Amniotic stem cell (primary cell): ENCODE measurements around the gene CASKIN2.

Experiments used
- DNase-seq: peaks from one replicate; lab custom pipeline; 2025; lab: John Stamatoyannopoulos, UW

The CASKIN2 gene

DNA sequence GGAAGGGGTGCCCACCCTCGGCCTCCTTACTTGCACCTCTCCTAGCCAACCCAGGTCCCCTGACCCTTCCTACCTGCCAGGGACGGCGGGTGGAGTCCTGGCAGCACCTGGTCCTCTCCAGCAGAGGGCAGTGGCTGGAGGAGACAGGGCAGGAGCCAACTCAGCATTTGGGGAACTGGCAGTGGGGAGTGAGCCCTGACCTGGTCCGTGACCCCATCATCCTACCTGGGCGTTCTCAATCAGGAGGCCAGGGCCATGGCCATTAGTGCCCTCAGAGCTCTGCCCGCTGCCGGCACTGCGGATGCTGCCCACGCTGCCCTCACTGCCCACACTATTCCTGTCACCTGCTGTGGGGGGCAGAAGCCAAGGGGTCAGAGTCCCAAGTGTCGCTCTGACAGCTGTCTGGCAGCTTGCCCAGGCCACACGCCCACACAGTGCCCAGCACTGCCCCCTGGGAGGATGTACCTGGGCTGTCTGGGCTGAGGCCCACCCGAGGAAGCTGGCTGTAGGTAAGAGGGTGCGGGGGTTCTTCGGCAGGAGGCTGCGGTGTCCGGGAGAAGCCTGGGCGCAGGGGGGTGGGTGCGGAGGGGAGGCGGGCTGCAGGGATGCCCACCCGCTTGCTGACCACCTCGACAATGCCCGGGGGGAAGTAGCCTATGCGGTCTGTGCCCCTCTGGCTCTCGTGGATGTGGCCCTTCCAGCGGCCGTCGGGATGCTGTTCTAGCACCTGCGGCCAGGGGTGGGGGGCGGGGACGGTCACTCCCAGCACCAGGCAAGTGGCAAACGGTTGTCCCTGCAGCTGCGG lies 10.8 kb downstream of the CASKIN2 start:
- DNase-seq: no peak

GRCh38 chr17:75503976-75504346 lies 11.4 kb downstream of the CASKIN2 start:
- no peak for DNase-seq

DNA sequence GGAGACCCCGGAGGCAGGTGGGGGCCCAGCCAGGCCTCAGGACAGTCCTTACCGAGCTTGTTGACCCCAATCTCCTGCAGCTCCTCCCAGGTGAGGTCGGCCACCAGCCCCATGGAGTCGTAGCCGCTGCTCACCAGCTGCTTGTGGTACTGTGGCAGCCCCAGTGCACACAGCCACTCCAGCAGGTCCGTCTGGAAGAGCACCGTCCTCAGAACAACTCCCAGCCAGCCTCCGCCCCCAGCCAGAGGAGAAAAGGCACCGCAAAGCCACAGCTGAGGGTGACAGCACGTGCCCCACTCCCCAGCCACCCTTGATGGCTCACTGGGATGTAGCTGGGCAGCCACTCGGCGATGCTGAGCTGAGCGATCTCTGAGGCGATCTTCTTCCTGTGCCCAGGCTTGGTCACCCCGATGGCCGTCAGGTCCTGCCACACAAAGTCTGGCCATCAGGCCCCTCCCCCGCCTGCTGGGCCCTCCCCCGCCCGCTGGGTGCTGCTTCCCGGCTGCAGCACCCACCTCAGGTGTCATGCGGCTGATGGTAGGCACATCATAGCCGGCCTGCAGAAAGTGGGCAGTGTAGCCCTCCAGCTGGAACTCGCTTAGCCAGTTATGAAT lies 11.9 kb downstream of the CASKIN2 start:
- DNase-seq: no peak

DNA sequence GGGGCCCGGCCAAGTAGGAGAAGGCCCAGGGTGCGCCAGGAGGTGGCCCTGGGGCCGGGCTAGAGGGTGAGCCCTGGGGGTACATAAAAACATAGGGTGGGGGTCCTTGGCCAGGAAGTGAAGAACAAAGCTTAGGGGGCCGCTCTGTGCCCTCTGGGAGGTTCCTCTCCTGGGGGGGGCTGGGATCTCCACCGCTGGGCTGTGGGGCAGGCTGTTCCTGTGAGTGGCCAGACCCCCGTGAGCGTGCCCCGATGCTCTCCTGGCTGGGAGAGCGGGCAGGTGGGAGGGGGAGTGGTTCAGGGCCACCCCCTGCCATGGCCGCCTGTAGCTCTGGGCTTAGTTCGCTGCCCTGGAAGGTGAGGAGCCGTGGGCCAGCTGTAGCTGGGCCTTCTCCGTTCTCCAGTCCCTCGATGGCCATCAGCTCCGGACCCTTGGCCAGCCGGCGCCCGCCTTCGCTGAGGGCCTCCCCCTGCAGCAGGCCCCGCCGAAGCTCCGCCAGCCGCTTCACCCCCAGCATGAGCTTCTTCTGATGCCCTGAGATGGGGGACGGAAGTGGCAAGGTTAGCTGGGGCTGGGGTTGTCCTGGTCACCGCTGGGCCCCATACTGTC lies 12.5 kb downstream of the CASKIN2 start:
- DNase-seq: no peak

GRCh38 chr17:75502072-75502720 lies 13.1 kb downstream of the CASKIN2 start:
- no peak for DNase-seq

GRCh38 chr17:75501378-75502071 lies 13.8 kb downstream of the CASKIN2 start:
- no peak for DNase-seq

DNA sequence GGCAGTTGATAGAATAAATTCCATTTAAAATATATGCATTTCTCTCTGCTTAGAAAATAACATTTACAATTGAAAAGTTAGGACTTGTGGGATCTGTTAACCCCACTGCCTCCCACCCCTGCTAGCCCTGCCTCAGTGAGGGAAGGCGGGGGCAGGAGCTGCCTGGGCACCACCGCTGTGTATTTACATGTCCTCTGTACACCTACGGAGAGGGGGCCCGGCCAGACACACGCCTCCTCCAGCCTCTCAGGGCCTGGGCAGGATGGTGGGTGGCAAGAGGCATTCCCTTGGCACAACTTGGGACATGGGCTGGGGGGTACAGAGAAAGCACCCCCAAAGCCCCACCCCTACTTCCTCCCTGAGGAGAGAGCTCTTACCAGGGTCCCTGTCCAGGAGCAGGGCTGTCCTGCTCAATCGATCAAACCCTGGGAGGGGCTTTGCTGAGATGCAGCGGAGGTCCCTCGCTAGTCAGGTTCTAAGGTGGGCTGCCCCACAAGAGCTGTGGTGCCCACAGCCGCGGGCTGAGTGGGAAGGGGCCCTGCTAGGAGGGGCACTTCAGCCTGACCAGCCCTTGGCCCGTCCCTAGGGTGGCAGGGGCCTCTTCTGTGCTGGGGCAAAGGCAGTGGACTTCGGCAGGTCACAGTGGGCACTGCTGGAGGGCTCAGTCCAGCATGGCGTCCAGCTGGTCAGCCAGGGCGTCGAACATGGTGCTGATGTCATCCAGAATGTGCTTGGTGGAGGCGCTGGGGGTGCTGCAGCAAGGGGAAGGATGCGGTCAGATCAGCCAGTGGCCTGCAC lies 14.7 kb downstream of the CASKIN2 start:
- DNase-seq: no peak

DNA sequence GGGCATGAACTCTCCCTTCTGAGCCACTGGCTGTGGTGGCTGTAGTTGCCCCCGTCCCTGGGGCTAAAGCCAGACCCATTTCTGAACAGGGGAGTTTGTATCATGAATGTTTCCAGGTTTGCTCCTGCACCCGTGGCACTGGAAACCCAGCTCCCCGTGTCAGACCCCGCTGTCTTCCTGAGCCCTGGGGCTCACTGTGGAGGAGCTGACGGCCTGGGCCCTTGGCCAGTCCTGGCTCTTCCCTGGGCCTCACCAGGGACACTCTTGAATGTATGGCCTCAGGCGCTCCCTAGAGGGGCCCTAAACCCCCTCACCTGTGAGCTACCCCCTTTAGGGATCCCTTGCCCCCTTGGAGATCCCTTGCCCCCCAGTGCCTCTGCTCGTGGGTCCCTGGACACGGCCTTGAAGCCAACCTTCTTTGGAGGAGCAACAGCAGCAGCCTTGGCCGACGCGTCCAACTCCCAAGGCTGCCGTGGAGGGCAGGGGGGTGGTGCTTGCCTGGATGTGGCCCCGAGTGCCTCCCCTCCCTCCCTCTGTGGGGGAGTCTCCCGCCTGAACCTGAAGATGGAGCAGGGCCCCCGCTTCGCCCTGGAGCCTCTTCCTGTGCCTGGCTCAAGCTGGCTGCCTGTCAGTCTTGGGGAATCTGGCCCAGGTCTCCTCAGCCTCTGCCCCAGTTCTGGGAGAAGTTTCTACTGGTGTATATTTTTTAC lies 15.9 kb downstream of the CASKIN2 start:
- no peak for DNase-seq

- DNase-seq: no peak
These were observed 16.6 kb downstream of the CASKIN2 start for GRCh38 chr17:75498726-75499213.

DNA sequence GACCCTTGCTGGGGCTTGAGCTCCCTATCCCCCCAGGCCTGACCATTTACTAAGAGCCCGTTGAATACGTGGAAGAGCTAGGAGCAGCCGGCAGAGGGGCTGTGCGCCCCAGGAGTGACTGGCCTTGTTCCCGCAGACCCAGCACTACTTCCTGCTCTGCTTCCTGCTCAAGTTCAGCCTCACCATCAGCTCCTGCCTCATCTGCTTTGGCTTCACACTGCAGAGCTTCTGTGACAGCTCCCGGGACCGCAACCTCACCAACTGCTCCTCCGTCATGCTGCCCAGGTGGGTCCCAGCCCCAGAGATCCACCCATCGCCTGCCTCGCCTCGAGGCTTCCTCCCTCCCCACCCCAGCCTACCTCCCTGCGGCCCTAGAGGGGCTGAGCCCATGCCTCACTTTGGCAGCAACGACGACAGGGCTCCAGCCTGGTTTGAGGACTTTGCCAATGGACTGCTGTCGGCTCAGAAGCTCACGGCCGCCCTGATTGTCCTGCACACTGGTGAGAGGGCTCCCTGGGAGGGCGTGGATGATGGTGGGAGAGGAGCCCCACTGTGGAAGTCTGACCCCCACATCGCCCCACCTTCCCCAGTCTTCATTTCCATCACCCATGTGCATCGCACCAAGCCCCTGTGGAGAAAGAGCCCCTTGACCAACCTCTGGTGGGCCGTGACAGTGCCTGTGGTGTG lies 17.2 kb downstream of the CASKIN2 start:
- DNase-seq: no peak

- no peak for DNase-seq
These were observed 19.3 kb downstream of the CASKIN2 start for GRCh38 chr17:75496005-75496404.

- DNase-seq: no peak
These were observed 20.9 kb downstream of the CASKIN2 start for GRCh38 chr17:75494326-75494877.

GRCh38 chr17:75493476-75494129 lies 21.7 kb downstream of the CASKIN2 start:
- DNase-seq: no peak

DNA sequence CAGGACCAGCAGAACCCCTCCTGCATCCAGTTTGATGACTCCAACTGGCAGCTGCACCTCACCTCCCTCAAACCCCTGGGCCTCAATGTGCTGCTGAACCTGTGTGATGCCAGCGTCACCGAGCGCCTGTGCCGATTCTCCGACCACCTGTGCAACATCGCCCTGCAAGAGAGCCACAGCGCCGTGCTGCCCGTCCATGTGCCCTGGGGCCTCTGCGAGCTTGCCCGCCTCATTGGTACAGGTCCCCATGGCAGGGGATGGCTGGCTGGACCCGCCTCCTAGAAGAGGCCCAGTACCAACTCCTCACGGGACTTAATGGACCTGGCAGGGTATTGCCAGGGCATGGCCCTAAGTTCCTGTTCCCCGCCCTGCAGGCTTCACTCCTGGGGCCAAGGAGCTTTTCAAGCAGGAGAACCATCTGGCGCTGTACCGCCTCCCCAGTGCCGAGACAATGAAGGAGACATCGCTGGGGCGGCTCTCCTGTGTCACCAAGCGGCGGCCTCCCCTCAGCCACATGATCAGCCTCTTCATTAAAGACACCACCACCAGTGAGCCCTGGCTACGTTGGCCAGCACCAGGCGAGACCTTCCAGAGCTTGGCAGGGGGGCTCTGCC lies 22.7 kb downstream of the CASKIN2 start:
- no peak for DNase-seq

DNA sequence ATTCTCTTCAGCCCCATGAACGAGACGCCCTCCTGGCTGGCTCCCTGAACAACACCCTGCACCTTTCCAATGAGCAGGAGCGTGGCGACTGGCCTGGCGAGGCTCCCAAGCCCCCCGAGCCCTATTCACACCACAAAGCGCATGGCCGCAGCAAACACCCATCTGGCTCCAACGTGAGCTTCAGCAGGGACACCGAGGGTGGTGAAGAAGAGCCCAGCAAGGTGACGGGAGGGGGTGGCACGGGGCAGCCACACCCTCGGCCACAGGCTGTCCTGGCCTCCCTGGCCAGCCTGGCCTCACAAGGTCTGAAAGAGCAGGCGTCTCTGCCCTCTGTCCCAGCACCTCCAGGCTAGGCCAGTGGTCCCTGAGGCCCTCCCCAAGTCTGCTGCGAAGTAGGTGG lies 23.7 kb downstream of the CASKIN2 start:
- DNase-seq: no peak

- no peak for DNase-seq
These were observed 24.2 kb downstream of the CASKIN2 start for GRCh38 chr17:75490953-75491649.

- DNase-seq: no peak
These were observed 25.1 kb downstream of the CASKIN2 start for GRCh38 chr17:75490173-75490743.

- no peak for DNase-seq
These were observed 25.8 kb downstream of the CASKIN2 start for GRCh38 chr17:75489511-75489955.
